ENCODE results near the gene PKD1L1. TPM values are rescaled to one million over a fixed set of nuclear protein-coding genes. Genes with fewer than 3 reads are reported as not detected.

Gene PKD1L1
- total RNA-seq, 1 donor from 2014 or later, result 0.19 TPM

- DNase-seq (ENCODE audit: low read depth, low spot score), result no peak
- Mint-ChIP-seq H3K4me1 (peaks cover 11% of the 10 kb centered on the region), H3K27ac (ENCODE audit: unreplicated experiment) (no peak overlapping the region), H3K36me3 (ENCODE audit: low read depth) (peaks cover 36% of the 10 kb centered on the region), H3K27me3 (ENCODE audit: low read depth) (no peaks in the 10 kb centered on the region), H3K9me3 (no peaks in the 10 kb centered on the region), H3K4me3 (no peak overlapping the region)
- TF ChIP-seq, protein P1, sequence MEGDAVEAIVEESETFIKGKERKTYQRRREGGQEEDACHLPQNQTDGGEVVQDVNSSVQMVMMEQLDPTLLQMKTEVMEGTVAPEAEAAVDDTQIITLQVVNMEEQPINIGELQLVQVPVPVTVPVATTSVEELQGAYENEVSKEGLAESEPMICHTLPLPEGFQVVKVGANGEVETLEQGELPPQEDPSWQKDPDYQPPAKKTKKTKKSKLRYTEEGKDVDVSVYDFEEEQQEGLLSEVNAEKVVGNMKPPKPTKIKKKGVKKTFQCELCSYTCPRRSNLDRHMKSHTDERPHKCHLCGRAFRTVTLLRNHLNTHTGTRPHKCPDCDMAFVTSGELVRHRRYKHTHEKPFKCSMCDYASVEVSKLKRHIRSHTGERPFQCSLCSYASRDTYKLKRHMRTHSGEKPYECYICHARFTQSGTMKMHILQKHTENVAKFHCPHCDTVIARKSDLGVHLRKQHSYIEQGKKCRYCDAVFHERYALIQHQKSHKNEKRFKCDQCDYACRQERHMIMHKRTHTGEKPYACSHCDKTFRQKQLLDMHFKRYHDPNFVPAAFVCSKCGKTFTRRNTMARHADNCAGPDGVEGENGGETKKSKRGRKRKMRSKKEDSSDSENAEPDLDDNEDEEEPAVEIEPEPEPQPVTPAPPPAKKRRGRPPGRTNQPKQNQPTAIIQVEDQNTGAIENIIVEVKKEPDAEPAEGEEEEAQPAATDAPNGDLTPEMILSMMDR (conservative IDR thresholded peaks at IDR 0.05), result no peak
Observed at GRCh38 chr7:47967708-47968107, 19.4 kb upstream of the PKD1L1 start.

- H3K36me3 Mint-ChIP-seq (ENCODE audit: low read depth), result peaks cover 37% of the 10 kb centered on the region
- TF ChIP-seq, protein P1 (conservative IDR thresholded peaks at IDR 0.05), result no peak
- no peak for DNase-seq (ENCODE audit: low read depth, low spot score)
- no peaks in the 10 kb centered on the region for H3K9me3 Mint-ChIP-seq
- no peak overlapping the region for H3K27ac Mint-ChIP-seq (ENCODE audit: unreplicated experiment)
- H3K4me1 Mint-ChIP-seq, result peaks cover 11% of the 10 kb centered on the region
- H3K4me3 Mint-ChIP-seq, result no peak overlapping the region
- no peaks in the 10 kb centered on the region for H3K27me3 Mint-ChIP-seq (ENCODE audit: low read depth)
Observed at GRCh38 chr7:47967123-47967522, 18.9 kb upstream of the PKD1L1 start.

GRCh38 chr7:47965456-47965855 is 17.2 kb upstream of the PKD1L1 start:
- no peak for DNase-seq (ENCODE audit: low read depth, low spot score)
- H3K36me3 Mint-ChIP-seq (ENCODE audit: low read depth), result peaks cover 52% of the 10 kb centered on the region
- no peaks in the 10 kb centered on the region for H3K9me3 Mint-ChIP-seq
- no peaks in the 10 kb centered on the region for H3K27me3 Mint-ChIP-seq (ENCODE audit: low read depth)
- no peak overlapping the region for H3K4me3 Mint-ChIP-seq
- H3K27ac Mint-ChIP-seq (ENCODE audit: unreplicated experiment), result no peak overlapping the region
- TF ChIP-seq, protein P1 (conservative IDR thresholded peaks at IDR 0.05), result no peak
- peaks cover 11% of the 10 kb centered on the region for H3K4me1 Mint-ChIP-seq

GRCh38 chr7:47962262-47962661 is 14.0 kb upstream of the PKD1L1 start:
- peaks cover 5% of the 10 kb centered on the region for H3K9me3 Mint-ChIP-seq
- H3K36me3 Mint-ChIP-seq (ENCODE audit: low read depth), result peaks cover 50% of the 10 kb centered on the region
- H3K4me1 Mint-ChIP-seq, result no peaks in the 10 kb centered on the region
- DNase-seq (ENCODE audit: low read depth, low spot score), result no peak
- TF ChIP-seq, protein P1 (conservative IDR thresholded peaks at IDR 0.05), result no peak
- no peaks in the 10 kb centered on the region for H3K27me3 Mint-ChIP-seq (ENCODE audit: low read depth)
- H3K27ac Mint-ChIP-seq (ENCODE audit: unreplicated experiment), result no peak overlapping the region
- H3K4me3 Mint-ChIP-seq, result no peak overlapping the region

DNA sequence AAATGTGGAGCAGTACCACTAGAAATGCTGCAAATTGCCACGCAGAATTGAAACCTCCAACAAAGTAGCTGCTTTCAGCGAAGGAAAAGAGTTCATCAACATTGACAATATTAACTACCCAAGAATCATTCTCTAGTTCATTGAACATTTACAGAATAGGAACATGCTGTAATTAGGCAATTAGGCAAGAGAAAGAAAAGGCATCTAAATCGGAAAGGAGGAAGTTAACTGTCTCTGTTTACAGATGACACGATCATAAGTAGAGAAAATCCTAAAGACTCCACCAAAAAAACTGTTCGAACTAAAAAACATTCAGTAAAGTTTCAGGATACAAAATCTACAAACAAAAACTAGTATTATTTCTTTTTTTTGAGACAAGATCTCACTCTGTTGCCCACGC is 8.9 kb upstream of the PKD1L1 start:
- H3K36me3 Mint-ChIP-seq (ENCODE audit: low read depth), result peaks cover 39% of the 10 kb centered on the region
- DNase-seq (ENCODE audit: low read depth, low spot score), result no peak
- no peaks in the 10 kb centered on the region for H3K27me3 Mint-ChIP-seq (ENCODE audit: low read depth)
- H3K27ac Mint-ChIP-seq (ENCODE audit: unreplicated experiment), result no peak overlapping the region
- H3K4me1 Mint-ChIP-seq, result no peaks in the 10 kb centered on the region
- TF ChIP-seq, protein P1 (conservative IDR thresholded peaks at IDR 0.05), result no peak
- peaks cover 5% of the 10 kb centered on the region for H3K9me3 Mint-ChIP-seq
- no peak overlapping the region for H3K4me3 Mint-ChIP-seq

DNA sequence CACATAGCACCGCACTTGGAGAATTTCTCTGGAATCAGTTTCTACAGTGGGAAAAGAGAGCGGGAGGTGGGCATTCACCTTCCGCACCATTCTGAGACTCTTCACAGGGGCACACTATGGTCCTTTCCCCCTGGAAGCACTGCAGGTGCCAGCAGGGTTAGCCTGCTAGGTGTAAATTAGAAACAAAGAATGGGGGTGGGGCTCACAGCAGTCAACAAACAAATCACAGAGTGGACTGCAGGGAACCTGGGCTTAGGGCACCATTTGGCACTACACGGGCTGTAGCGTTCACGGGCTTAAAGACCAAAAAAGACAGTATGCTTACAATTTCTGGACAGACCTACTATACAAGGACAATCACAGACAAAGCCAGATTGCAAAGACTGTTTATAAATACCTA is 8.0 kb upstream of the PKD1L1 start:
- TF ChIP-seq, protein P1 (conservative IDR thresholded peaks at IDR 0.05), result no peak
- Mint-ChIP-seq H3K9me3 (peaks cover 5% of the 10 kb centered on the region), H3K4me1 (no peaks in the 10 kb centered on the region), H3K4me3 (no peak overlapping the region), H3K36me3 (ENCODE audit: low read depth) (peaks cover 31% of the 10 kb centered on the region), H3K27ac (ENCODE audit: unreplicated experiment) (no peak overlapping the region), H3K27me3 (ENCODE audit: low read depth) (no peaks in the 10 kb centered on the region)
- DNase-seq (ENCODE audit: low read depth, low spot score), result no peak

Measured in neural crest cell (in vitro differentiated cells).